GM23338 (cell line): Measurements from ENCODE around the gene TMCC1.

Experiments
- CREB1 ChIP-seq: fragments of 250-450 bp; sonication (Bioruptor Pico); IDR thresholded peaks from 2 replicates; pipeline ENCODE4 v1.5.0; 2020; ENCODE audit warnings: low read depth, mild to moderate bottlenecking, moderate library complexity
- CTCF ChIP-seq, 2 experiments: fragments of 200-600 bp in 1 of 2; sonication (generic) in 1 of 2; conservative IDR thresholded peaks; 2 replicates each; pipeline versions ENCODE4 v1.5.1 to v1.6.1; 2016 to 2017; ENCODE audit warnings: antibody characterized with exemption in 2 of 2, low read depth in 2 of 2, mild to moderate bottlenecking in 2 of 2, moderate library complexity in 1 of 2
- EZH2 ChIP-seq: fragments of 200-600 bp; sonication (generic); IDR thresholded peaks from one replicate; pipeline ENCODE4 v1.8.0; 2017; ENCODE audit warnings: antibody characterized with exemption, mild to moderate bottlenecking, low read depth; ENCODE audit not compliant: unreplicated experiment
- EZH2phosphoT487 ChIP-seq: fragments of 200-600 bp; sonication (generic); IDR thresholded peaks from one replicate; pipeline ENCODE4 v1.8.1; 2018; ENCODE audit warnings: antibody characterized with exemption; ENCODE audit not compliant: unreplicated experiment
- POLR2AphosphoS5 ChIP-seq: IDR thresholded peaks from 2 replicates; pipeline ENCODE4 v1.6.1; 2016; ENCODE audit warnings: antibody characterized with exemption, low read depth
- REST ChIP-seq: IDR thresholded peaks from one replicate; pipeline ENCODE4 v1.6.1; 2018; ENCODE audit warnings: antibody characterized with exemption; ENCODE audit not compliant: unreplicated experiment

- TF ChIP-seq EZH2 = no peak
- TF ChIP-seq CTCF (conservative IDR thresholded peaks at IDR 0.05; ENCODE audit: low read depth in 2 of 2) = no peak
- no peak for TF ChIP-seq REST
- no peak for TF ChIP-seq CREB1 (CRISPR knock-in tag)
- no peak for TF ChIP-seq EZH2phosphoT487
- no peak for TF ChIP-seq POLR2AphosphoS5
Observed at GRCh38 chr3:129614435-129614834, 279.1 kb downstream of the TMCC1 start.
